Prostate gland (tissue), 2 donors: ENCODE measurements around the gene FCHO1.

Experiments used
- CTCF ChIP-seq, 4 experiments: fragments of 200-600 bp in 2 of 4; fragments of 450-650 bp in 2 of 4; sonication (generic) in 2 of 4; IDR thresholded peaks; 1 replicate in 3 of 4; 2 replicates in 1 of 4; pipeline ENCODE4 v1.5.1; 2016 to 2019; ENCODE audit warnings: antibody characterized with exemption in 4 of 4, mild to moderate bottlenecking in 2 of 4, moderate library complexity in 2 of 4
- POLR2A ChIP-seq: fragments of 450-650 bp; IDR thresholded peaks from one replicate; pipeline ENCODE4 v1.6.1; 2016; ENCODE audit warnings: antibody characterized with exemption, mild to moderate bottlenecking
- POLR2AphosphoS5 ChIP-seq: sonication (generic); formaldehyde crosslinking; IDR thresholded peaks from one replicate; pipeline ENCODE4 v1.6.1; 2017; ENCODE audit warnings: antibody characterized with exemption

GRCh38 chr19:17726136-17726741, 25.0 kb upstream of the FCHO1 start:
- TF ChIP-seq CTCF (IDR thresholded peaks at IDR 0.05) (no peak), POLR2A (no peak), POLR2AphosphoS5 (no peak)
